Neutrophil (primary cell): ENCODE data around the gene PCDHB10.
"Not testable (repeated sequence)": the region's sequence is repeated elsewhere in the genome, so short reads cannot be mapped to it uniquely, and the experiment has no call there.

Experiments
- H3K27ac ChIP-seq: fragments of 200-600 bp; sonication (generic); 2 replicates; pipeline ENCODE4 v1.5.1; 2016; ENCODE audit warnings: mild to moderate bottlenecking, moderate library complexity
- H3K27me3 ChIP-seq: fragments of 200-600 bp; sonication (generic); 2 replicates; pipeline ENCODE4 v1.6.0; 2016; ENCODE audit warnings: mild to moderate bottlenecking
- H3K36me3 ChIP-seq: fragments of 200-600 bp; sonication (generic); 2 replicates; pipeline ENCODE4 v1.5.1; 2017
- H3K4me1 ChIP-seq, 2 experiments: fragments of 200-600 bp in 1 of 2; sonication (generic) in 1 of 2; 1 replicate in 1 of 2; 2 replicates in 1 of 2; pipeline versions ENCODE4 v1.5.1 to v1.6.1; 2013 to 2016; ENCODE audit warnings: low read depth in 1 of 2, low read length in 1 of 2, mild to moderate bottlenecking in 1 of 2, moderate library complexity in 1 of 2; ENCODE audit not compliant: control insufficient read depth in 1 of 2, insufficient read depth in 1 of 2
- H3K4me3 ChIP-seq, 2 experiments: fragments of 200-600 bp in 1 of 2; sonication (generic) in 1 of 2; 1 replicate in 1 of 2; 2 replicates in 1 of 2; pipeline ENCODE4 v1.5.1; 2013 to 2016; ENCODE audit warnings: low read depth in 1 of 2, low read length in 1 of 2, mild to moderate bottlenecking in 1 of 2, moderate library complexity in 1 of 2
- H3K9me3 ChIP-seq: fragments of 200-600 bp; sonication (generic); 2 replicates; pipeline ENCODE4 v1.5.1; 2016
- CTCF ChIP-seq: fragments of 200-600 bp; sonication (generic); IDR thresholded peaks from 2 replicates; pipeline ENCODE4 v1.5.1; 2016; ENCODE audit warnings: antibody characterized with exemption

Gene PCDHB10

GRCh38 chr5:141180313-141180712 is 11.8 kb upstream of the PCDHB10 start:
- Histone ChIP-seq H3K27ac (no peak overlapping the region), H3K9me3 (peaks cover 29% of the 10 kb centered on the region), H3K27me3 (peaks cover 70% of the 10 kb centered on the region), H3K4me1 (no peaks in the 10 kb centered on the region), H3K4me3 (no peak overlapping the region), H3K36me3 (no peaks in the 10 kb centered on the region)
- TF ChIP-seq CTCF: no peak

DNA sequence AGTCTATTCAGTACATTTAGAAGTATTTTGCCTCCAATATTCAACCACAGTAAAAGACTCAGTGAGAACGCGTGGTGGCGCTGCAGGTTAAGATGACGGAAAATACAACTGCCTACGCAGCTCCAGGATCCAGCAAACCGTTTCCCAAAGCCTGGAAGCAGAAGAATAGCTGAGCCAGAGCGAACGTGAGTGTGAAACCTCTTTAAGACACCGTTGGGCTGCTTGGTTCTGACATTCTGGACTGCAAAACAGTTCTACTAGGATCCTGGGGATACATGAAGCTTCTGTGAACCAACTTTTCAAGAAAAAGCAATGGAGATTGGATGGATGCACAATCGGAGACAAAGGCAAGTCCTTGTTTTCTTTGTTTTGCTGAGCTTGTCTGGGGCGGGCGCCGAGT is 9.9 kb upstream of the PCDHB10 start, which contains the start of gene PCDHB16:
Gene PCDHB16 (plus strand): TSS at position 140 of the 400 bp plus-strand sequence. CDS start 173 bp downstream, at position 313.
- Histone ChIP-seq H3K36me3 (no peaks in the 10 kb centered on the region), H3K4me3 (no peak within 1 kb of the TSS), H3K9me3 (peaks cover 23% of the 10 kb centered on the region), H3K27me3 (peaks cover 55% of the 10 kb centered on the region), H3K4me1 (no peaks in the 10 kb centered on the region), H3K27ac (no peak within 1 kb of the TSS)
- no peak for TF ChIP-seq CTCF

- peaks cover 10% of the 10 kb centered on the region for H3K9me3 ChIP-seq
- H3K4me3 ChIP-seq, H3K4me1 ChIP-seq, H3K27ac ChIP-seq, H3K36me3 ChIP-seq: not testable (repeated sequence)
- H3K27me3 ChIP-seq: peaks cover 53% of the 10 kb centered on the region
Observed at GRCh38 chr5:141184117-141184855, 7.9 kb upstream of the PCDHB10 start.

DNA sequence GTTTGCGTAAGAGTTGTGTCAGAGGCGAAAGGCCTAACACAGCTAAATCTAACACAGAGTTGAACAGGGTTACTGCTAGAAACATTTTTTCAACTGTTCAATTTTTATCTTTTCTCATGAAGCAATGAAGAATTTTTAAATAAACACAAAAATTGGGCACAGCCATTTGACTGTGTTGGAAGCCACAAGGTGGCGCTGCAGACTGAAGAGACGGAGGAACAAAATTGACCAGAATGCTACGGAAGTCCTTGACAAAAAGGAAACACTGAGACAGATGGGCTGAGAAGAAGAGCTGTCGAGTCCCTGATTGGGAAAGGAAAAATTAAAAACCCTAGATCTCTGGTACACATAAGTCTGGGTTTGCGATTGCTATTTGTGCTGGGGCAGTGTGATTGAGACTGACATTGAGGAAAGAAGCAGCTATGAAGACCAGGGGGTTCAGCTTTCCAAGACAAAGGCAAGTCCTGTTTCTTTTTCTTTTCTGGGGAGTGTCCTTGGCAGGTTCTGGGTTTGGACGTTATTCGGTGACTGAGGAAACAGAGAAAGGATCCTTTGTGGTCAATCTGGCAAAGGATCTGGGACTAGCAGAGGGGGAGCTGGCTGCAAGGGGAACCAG is 5.1 kb upstream of the PCDHB10 start, which contains the start of gene PCDHB9:
Gene PCDHB9 (plus strand): TSS at position 265 of the 616 bp plus-strand sequence. CDS start 158 bp downstream, at position 423.
- no peaks in the 10 kb centered on the region for H3K4me1 ChIP-seq
- H3K27ac ChIP-seq: no peak within 1 kb of the TSS
- TF ChIP-seq CTCF: no peak
- H3K27me3 ChIP-seq: peaks cover 50% of the 10 kb centered on the region
- H3K4me3 ChIP-seq: no peak within 1 kb of the TSS
- H3K9me3 ChIP-seq: peaks cover 8% of the 10 kb centered on the region
- no peaks in the 10 kb centered on the region for H3K36me3 ChIP-seq

- not testable (repeated sequence) for H3K9me3 ChIP-seq, H3K4me3 ChIP-seq, H3K4me1 ChIP-seq, H3K36me3 ChIP-seq, H3K27ac ChIP-seq
- H3K27me3 ChIP-seq: peaks cover 33% of the 10 kb centered on the region
Observed at GRCh38 chr5:141188682-141189081, 3.5 kb upstream of the PCDHB10 start.

GRCh38 chr5:141189131-141189530 is 3.0 kb upstream of the PCDHB10 start:
- H3K4me3 ChIP-seq, H3K27ac ChIP-seq, H3K36me3 ChIP-seq, H3K9me3 ChIP-seq, H3K4me1 ChIP-seq: not testable (repeated sequence)
- peaks cover 32% of the 10 kb centered on the region for H3K27me3 ChIP-seq

GRCh38 chr5:141194332-141194731 is 2.2 kb downstream of the PCDHB10 start:
- not testable (repeated sequence) for H3K4me3 ChIP-seq, H3K9me3 ChIP-seq, H3K4me1 ChIP-seq, H3K27ac ChIP-seq, H3K27me3 ChIP-seq, H3K36me3 ChIP-seq
